Measurements from ENCODE around the gene PRKN.
"Not testable (repeated sequence)": the region's sequence is repeated elsewhere in the genome, so short reads cannot be mapped to it uniquely, and the experiment has no call there.

Gene PRKN

GRCh38 chr6:162680367-162680766 lies 47.2 kb downstream of the PRKN start:
- Histone ChIP-seq H4K8ac (ENCODE audit: low read length) (no peak overlapping the region), H3K14ac (ENCODE audit: low read length in 2 of 2) (no peak overlapping the region), H3K9ac (ENCODE audit: low read length) (no peak overlapping the region), H3K4ac (ENCODE audit: low read depth in 1 of 2, low read length in 2 of 2) (no peak overlapping the region), H2BK12ac (ENCODE audit: low read length in 2 of 2) (no peak overlapping the region), H3K36me3 (ENCODE audit: control insufficient read depth in 1 of 2, insufficient read depth in 2 of 2, low read depth in 1 of 2, low read length in 2 of 2) (no peaks in the 10 kb centered on the region), H3K9me3 (ENCODE audit: control insufficient read depth, low read length) (no peaks in the 10 kb centered on the region), H3K4me2 (ENCODE audit: low read length, poor library complexity, severe bottlenecking) (no peak overlapping the region), H3K23ac (ENCODE audit: low read length in 2 of 2) (no peak overlapping the region), H3K79me1 (replicated peaks; ENCODE audit: low read length, poor library complexity, severe bottlenecking) (no peaks in the 10 kb centered on the region), H3K18ac (ENCODE audit: low read depth in 1 of 2, low read length in 2 of 2) (no peak overlapping the region), H3K27ac (ENCODE audit: low read length, poor library complexity, severe bottlenecking) (no peak overlapping the region), H4K91ac (ENCODE audit: low read length) (no peak overlapping the region), H3K4me1 (ENCODE audit: control insufficient read depth, insufficient read depth, low read depth, low read length) (no peaks in the 10 kb centered on the region), H3K27me3 (ENCODE audit: control insufficient read depth in 1 of 2, insufficient read depth in 1 of 2, low read length in 2 of 2) (no peaks in the 10 kb centered on the region), H3K4me3 (ENCODE audit: insufficient read depth in 1 of 2, low read depth in 1 of 2, low read length in 2 of 2) (no peak overlapping the region), H2BK120ac (ENCODE audit: low read depth, low read length) (no peak overlapping the region), H2AK5ac (ENCODE audit: low read length, severe bottlenecking) (no peak overlapping the region), H2BK15ac (ENCODE audit: low read depth, poor library complexity, severe bottlenecking) (no peak overlapping the region), H2BK5ac (ENCODE audit: low read depth, low read length, poor library complexity, severe bottlenecking) (no peak overlapping the region), H2AFZ (ENCODE audit: low read depth, low read length) (no peak overlapping the region)
- DNase-seq, result no peak

DNA sequence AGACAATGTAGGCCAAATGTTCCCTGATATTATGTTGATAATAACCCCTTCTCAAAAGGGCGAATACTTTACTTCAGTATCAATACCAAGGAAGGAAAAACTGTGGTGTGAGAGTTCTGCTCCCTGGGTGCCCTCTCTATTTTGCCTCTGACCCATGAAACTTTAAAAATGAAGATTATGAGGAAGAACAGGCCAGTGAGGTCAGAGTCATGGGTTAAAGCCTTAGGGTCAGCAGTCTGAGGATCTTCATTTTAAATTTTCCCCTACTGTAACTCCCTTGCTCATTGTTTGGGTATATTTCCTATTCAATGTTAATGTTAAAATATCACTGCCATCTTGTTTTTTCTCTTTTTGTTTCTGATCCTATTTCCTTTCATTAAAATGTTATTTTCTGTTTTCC lies 47.9 kb downstream of the PRKN start:
- Histone ChIP-seq H3K27me3 (ENCODE audit: control insufficient read depth in 1 of 2, insufficient read depth in 1 of 2, low read length in 2 of 2) (no peaks in the 10 kb centered on the region), H3K79me1 (replicated peaks; ENCODE audit: low read length, poor library complexity, severe bottlenecking) (no peaks in the 10 kb centered on the region), H2BK12ac (ENCODE audit: low read length in 2 of 2) (no peak overlapping the region), H3K9me3 (ENCODE audit: control insufficient read depth, low read length) (no peaks in the 10 kb centered on the region), H2AK5ac (ENCODE audit: low read length, severe bottlenecking) (no peak overlapping the region), H4K8ac (ENCODE audit: low read length) (no peak overlapping the region), H3K9ac (ENCODE audit: low read length) (no peak overlapping the region), H2BK15ac (ENCODE audit: low read depth, poor library complexity, severe bottlenecking) (no peak overlapping the region), H2BK5ac (ENCODE audit: low read depth, low read length, poor library complexity, severe bottlenecking) (no peak overlapping the region), H3K4me3 (ENCODE audit: insufficient read depth in 1 of 2, low read depth in 1 of 2, low read length in 2 of 2) (no peak overlapping the region), H3K4me1 (ENCODE audit: control insufficient read depth, insufficient read depth, low read depth, low read length) (no peaks in the 10 kb centered on the region), H3K36me3 (ENCODE audit: control insufficient read depth in 1 of 2, insufficient read depth in 2 of 2, low read depth in 1 of 2, low read length in 2 of 2) (no peaks in the 10 kb centered on the region), H3K18ac (ENCODE audit: low read depth in 1 of 2, low read length in 2 of 2) (no peak overlapping the region), H3K27ac (ENCODE audit: low read length, poor library complexity, severe bottlenecking) (no peak overlapping the region), H2AFZ (ENCODE audit: low read depth, low read length) (no peak overlapping the region), H3K14ac (ENCODE audit: low read length in 2 of 2) (no peak overlapping the region), H4K91ac (ENCODE audit: low read length) (no peak overlapping the region), H2BK120ac (ENCODE audit: low read depth, low read length) (no peak overlapping the region), H3K23ac (ENCODE audit: low read length in 2 of 2) (no peak overlapping the region), H3K4me2 (ENCODE audit: low read length, poor library complexity, severe bottlenecking) (no peak overlapping the region), H3K4ac (ENCODE audit: low read depth in 1 of 2, low read length in 2 of 2) (no peak overlapping the region)
- no peak for DNase-seq
- WGBS, result no CpG with 5 or more reads among the region's 1 CpG

- not testable (repeated sequence) for H3K4me2 ChIP-seq (ENCODE audit: low read length, poor library complexity, severe bottlenecking); H2BK5ac ChIP-seq (ENCODE audit: low read depth, low read length, poor library complexity, severe bottlenecking); H3K36me3 ChIP-seq (ENCODE audit: control insufficient read depth in 1 of 2, insufficient read depth in 2 of 2, low read depth in 1 of 2, low read length in 2 of 2); H2AFZ ChIP-seq (ENCODE audit: low read depth, low read length); H3K18ac ChIP-seq (ENCODE audit: low read depth in 1 of 2, low read length in 2 of 2); H3K9ac ChIP-seq (ENCODE audit: low read length); H3K27ac ChIP-seq (ENCODE audit: low read length, poor library complexity, severe bottlenecking); H2BK12ac ChIP-seq (ENCODE audit: low read length in 2 of 2); H3K4me3 ChIP-seq (ENCODE audit: insufficient read depth in 1 of 2, low read depth in 1 of 2, low read length in 2 of 2); H2AK5ac ChIP-seq (ENCODE audit: low read length, severe bottlenecking); DNase-seq; H2BK120ac ChIP-seq (ENCODE audit: low read depth, low read length); H4K8ac ChIP-seq (ENCODE audit: low read length); H3K23ac ChIP-seq (ENCODE audit: low read length in 2 of 2); H3K4me1 ChIP-seq (ENCODE audit: control insufficient read depth, insufficient read depth, low read depth, low read length); H3K9me3 ChIP-seq (ENCODE audit: control insufficient read depth, low read length); H2BK15ac ChIP-seq (ENCODE audit: low read depth, poor library complexity, severe bottlenecking); H3K4ac ChIP-seq (ENCODE audit: low read depth in 1 of 2, low read length in 2 of 2); H3K14ac ChIP-seq (ENCODE audit: low read length in 2 of 2); H3K79me1 ChIP-seq (replicated peaks; ENCODE audit: low read length, poor library complexity, severe bottlenecking); H3K27me3 ChIP-seq (ENCODE audit: control insufficient read depth in 1 of 2, insufficient read depth in 1 of 2, low read length in 2 of 2); H4K91ac ChIP-seq (ENCODE audit: low read length)
- WGBS, result 91% methylated on average over 5 of the region's 7 CpGs
These were observed 48.7 kb downstream of the PRKN start for GRCh38 chr6:162678896-162679295.

GRCh38 chr6:162675503-162675902 lies 52.1 kb downstream of the PRKN start:
- Histone ChIP-seq H2AFZ (ENCODE audit: low read depth, low read length) (no peak overlapping the region), H3K9ac (ENCODE audit: low read length) (no peak overlapping the region), H2AK5ac (ENCODE audit: low read length, severe bottlenecking) (no peak overlapping the region), H3K4me3 (ENCODE audit: insufficient read depth in 1 of 2, low read depth in 1 of 2, low read length in 2 of 2) (no peak overlapping the region), H3K9me3 (ENCODE audit: control insufficient read depth, low read length) (no peaks in the 10 kb centered on the region), H2BK15ac (ENCODE audit: low read depth, poor library complexity, severe bottlenecking) (no peak overlapping the region), H3K36me3 (ENCODE audit: control insufficient read depth in 1 of 2, insufficient read depth in 2 of 2, low read depth in 1 of 2, low read length in 2 of 2) (no peaks in the 10 kb centered on the region), H2BK120ac (ENCODE audit: low read depth, low read length) (no peak overlapping the region), H3K4ac (ENCODE audit: low read depth in 1 of 2, low read length in 2 of 2) (no peak overlapping the region), H3K27me3 (ENCODE audit: control insufficient read depth in 1 of 2, insufficient read depth in 1 of 2, low read length in 2 of 2) (no peaks in the 10 kb centered on the region), H3K4me2 (ENCODE audit: low read length, poor library complexity, severe bottlenecking) (no peak overlapping the region), H3K27ac (ENCODE audit: low read length, poor library complexity, severe bottlenecking) (no peak overlapping the region), H3K18ac (ENCODE audit: low read depth in 1 of 2, low read length in 2 of 2) (no peak overlapping the region), H4K91ac (ENCODE audit: low read length) (no peak overlapping the region), H3K79me1 (replicated peaks; ENCODE audit: low read length, poor library complexity, severe bottlenecking) (no peaks in the 10 kb centered on the region), H2BK12ac (ENCODE audit: low read length in 2 of 2) (no peak overlapping the region), H3K14ac (ENCODE audit: low read length in 2 of 2) (no peak overlapping the region), H3K23ac (ENCODE audit: low read length in 2 of 2) (no peak overlapping the region), H4K8ac (ENCODE audit: low read length) (no peak overlapping the region), H2BK5ac (ENCODE audit: low read depth, low read length, poor library complexity, severe bottlenecking) (no peak overlapping the region), H3K4me1 (ENCODE audit: control insufficient read depth, insufficient read depth, low read depth, low read length) (peaks cover 1% of the 10 kb centered on the region)
- no peak for DNase-seq
